HepG2 (cell line): Measurements from ENCODE around the gene TMEM134.

ENCODE experiments used
- EHMT2 ChIP-seq: fragments of 200-600 bp; sonication (generic); IDR thresholded peaks from 2 replicates; pipeline ENCODE4 v1.7.0; 2017; ENCODE audit warnings: antibody characterized with exemption, low read depth, low read length, borderline replicate concordance
- EZH2 ChIP-seq: conservative IDR thresholded peaks from 2 replicates; pipeline ENCODE4 v1.6.1; 2012; ENCODE audit warnings: mild to moderate bottlenecking, low read depth, low read length, moderate library complexity
- GABPB1 ChIP-seq: IDR thresholded peaks from 2 replicates; pipeline ENCODE4 v1.6.1; 2016; ENCODE audit warnings: mild to moderate bottlenecking, missing genetic modification reagents, moderate library complexity, missing compliant biosample characterization
- POLR2A ChIP-seq, 2 experiments: IDR thresholded peaks; 2 replicates each; pipeline ENCODE4 v1.6.1; 2011; ENCODE audit warnings: low read depth in 2 of 2, low read length in 2 of 2, mild to moderate bottlenecking in 1 of 2, moderate library complexity in 1 of 2; ENCODE audit not compliant: insufficient read depth in 1 of 2
- SOX6 ChIP-seq, 2 experiments: fragments of 450-650 bp in 1 of 2; sonication (generic) in 1 of 2; formaldehyde crosslinking in 1 of 2; IDR thresholded peaks; 2 replicates each; pipeline versions ENCODE4 v1.4.0 to v1.6.1; 2017 to 2020; ENCODE audit warnings: antibody characterized with exemption in 1 of 2, mild to moderate bottlenecking in 1 of 2, missing genetic modification reagents in 1 of 2
- U2AF2 ChIP-seq: fragments of 200-400 bp; formaldehyde crosslinking; IDR thresholded peaks from 2 replicates; pipeline ENCODE4 v1.6.1; 2017; ENCODE audit warnings: low read depth, mild to moderate bottlenecking, low read length
- ZNF263 ChIP-seq: sonication (generic); formaldehyde crosslinking; IDR thresholded peaks from 2 replicates; pipeline ENCODE4 v1.4.0; 2020; ENCODE audit warnings: missing genetic modification reagents
- ZNF839 ChIP-seq: sonication (generic); formaldehyde crosslinking; IDR thresholded peaks from 2 replicates; pipeline ENCODE4 v1.4.0; 2020; ENCODE audit warnings: missing genetic modification reagents, mild to moderate bottlenecking, borderline replicate concordance
- TF ChIP-seq, protein P1 (sequence below): sonication (generic); formaldehyde crosslinking; IDR thresholded peaks from 2 replicates; pipeline ENCODE4 v1.5.0; 2020; ENCODE audit warnings: mild to moderate bottlenecking, missing genetic modification reagents, moderate library complexity
- TF ChIP-seq, protein P2 (sequence below), 2 experiments: sonication (generic) in 1 of 2; formaldehyde crosslinking in 1 of 2; IDR thresholded peaks; 2 replicates each; pipeline versions ENCODE4 v1.4.0 to v1.6.1; 2018 to 2020; ENCODE audit warnings: missing genetic modification reagents in 2 of 2, borderline replicate concordance in 1 of 2, low read depth in 1 of 2, mild to moderate bottlenecking in 1 of 2, missing biosample characterization in 1 of 2

DNA sequence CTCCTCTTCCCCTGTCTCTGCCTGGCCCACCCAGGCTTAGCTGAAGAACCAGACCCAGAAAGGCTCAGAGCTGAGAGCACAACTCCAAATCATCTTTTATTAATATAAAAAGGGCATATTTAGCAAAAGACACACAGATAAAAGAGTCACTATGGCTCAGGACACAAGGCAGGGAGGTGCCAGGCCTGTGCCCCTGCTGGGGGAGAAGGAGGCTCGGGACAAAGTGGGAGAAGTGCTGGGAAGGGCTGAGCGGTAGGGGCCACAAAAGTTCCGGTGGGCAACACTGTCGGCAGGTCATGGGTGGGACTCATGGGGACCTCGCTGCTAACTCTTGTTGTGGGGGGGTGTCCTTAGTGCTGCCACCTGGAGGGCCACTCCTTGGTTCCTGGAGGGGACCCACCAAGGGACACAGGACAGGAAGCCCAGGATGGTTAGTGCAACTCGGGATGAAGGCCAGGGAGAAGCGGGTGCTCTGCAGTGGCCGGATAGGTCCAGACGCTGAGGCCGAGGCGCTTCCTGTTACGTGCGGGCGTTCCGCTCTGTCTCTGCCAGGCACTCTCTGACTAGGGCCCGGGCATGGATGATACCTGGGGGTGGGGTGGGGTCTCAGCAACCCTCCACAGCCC lies 37.5 kb upstream of the TMEM134 start:
- TF ChIP-seq ZNF839 (no peak), ZNF263 (CRISPR knock-in tag) (no peak), U2AF2 (no peak), SOX6 (IDR thresholded peaks at IDR 0.05) (no peak), SOX6 (CRISPR knock-in tag; IDR thresholded peaks at IDR 0.05) (no peak), POLR2A (IDR thresholded peaks at IDR 0.05; ENCODE audit: insufficient read depth in 1 of 2, low read depth in 2 of 2, low read length in 2 of 2) (no peak), EZH2 (no peak), GABPB1 (CRISPR knock-in tag) (no peak), EHMT2 (no peak)
- TF ChIP-seq, protein P1, sequence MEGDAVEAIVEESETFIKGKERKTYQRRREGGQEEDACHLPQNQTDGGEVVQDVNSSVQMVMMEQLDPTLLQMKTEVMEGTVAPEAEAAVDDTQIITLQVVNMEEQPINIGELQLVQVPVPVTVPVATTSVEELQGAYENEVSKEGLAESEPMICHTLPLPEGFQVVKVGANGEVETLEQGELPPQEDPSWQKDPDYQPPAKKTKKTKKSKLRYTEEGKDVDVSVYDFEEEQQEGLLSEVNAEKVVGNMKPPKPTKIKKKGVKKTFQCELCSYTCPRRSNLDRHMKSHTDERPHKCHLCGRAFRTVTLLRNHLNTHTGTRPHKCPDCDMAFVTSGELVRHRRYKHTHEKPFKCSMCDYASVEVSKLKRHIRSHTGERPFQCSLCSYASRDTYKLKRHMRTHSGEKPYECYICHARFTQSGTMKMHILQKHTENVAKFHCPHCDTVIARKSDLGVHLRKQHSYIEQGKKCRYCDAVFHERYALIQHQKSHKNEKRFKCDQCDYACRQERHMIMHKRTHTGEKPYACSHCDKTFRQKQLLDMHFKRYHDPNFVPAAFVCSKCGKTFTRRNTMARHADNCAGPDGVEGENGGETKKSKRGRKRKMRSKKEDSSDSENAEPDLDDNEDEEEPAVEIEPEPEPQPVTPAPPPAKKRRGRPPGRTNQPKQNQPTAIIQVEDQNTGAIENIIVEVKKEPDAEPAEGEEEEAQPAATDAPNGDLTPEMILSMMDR: no peak
- TF ChIP-seq, protein P2, sequence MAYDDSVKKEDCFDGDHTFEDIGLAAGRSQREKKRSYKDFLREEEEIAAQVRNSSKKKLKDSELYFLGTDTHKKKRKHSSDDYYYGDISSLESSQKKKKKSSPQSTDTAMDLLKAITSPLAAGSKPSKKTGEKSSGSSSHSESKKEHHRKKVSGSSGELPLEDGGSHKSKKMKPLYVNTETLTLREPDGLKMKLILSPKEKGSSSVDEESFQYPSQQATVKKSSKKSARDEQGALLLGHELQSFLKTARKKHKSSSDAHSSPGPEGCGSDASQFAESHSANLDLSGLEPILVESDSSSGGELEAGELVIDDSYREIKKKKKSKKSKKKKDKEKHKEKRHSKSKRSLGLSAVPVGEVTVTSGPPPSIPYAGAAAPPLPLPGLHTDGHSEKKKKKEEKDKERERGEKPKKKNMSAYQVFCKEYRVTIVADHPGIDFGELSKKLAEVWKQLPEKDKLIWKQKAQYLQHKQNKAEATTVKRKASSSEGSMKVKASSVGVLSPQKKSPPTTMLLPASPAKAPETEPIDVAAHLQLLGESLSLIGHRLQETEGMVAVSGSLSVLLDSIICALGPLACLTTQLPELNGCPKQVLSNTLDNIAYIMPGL (CRISPR knock-in tag; IDR thresholded peaks at IDR 0.05; ENCODE audit: borderline replicate concordance in 1 of 2, low read depth in 1 of 2): no peak
